K562 (cell line): ENCODE data around the gene ANKRD61. TPM values are rescaled to one million over a fixed set of nuclear protein-coding genes. Genes with fewer than 3 reads are reported as not detected.

Experiments used
- BRCA1 ChIP-seq, 2 experiments: fragments of 450-650 bp in 1 of 2; sonication (generic) in 1 of 2; formaldehyde crosslinking in 1 of 2; IDR thresholded peaks; 2 replicates each; pipeline versions ENCODE4 v1.5.0 to v1.6.1; 2017 to 2020; ENCODE audit warnings: mild to moderate bottlenecking in 1 of 2, missing genetic modification reagents in 1 of 2
- ELF2 ChIP-seq: fragments of 250-450 bp; sonication (Bioruptor Pico); IDR thresholded peaks from 2 replicates; pipeline ENCODE4 v1.5.0; 2021; ENCODE audit warnings: mild to moderate bottlenecking
- ESRRA ChIP-seq: fragments of 450-650 bp; IDR thresholded peaks from 2 replicates; pipeline ENCODE4 v1.6.1; 2014; ENCODE audit warnings: low read depth, mild to moderate bottlenecking, moderate library complexity, borderline replicate concordance
- HNRNPL ChIP-seq: fragments of 200-400 bp; formaldehyde crosslinking; IDR thresholded peaks from 2 replicates; pipeline ENCODE4 v1.6.1; 2017; ENCODE audit warnings: low read depth, mild to moderate bottlenecking, low read length
- ILF3 ChIP-seq: fragments of 450-650 bp; IDR thresholded peaks from 2 replicates; pipeline ENCODE4 v1.6.1; 2018; ENCODE audit warnings: antibody characterized with exemption, mild to moderate bottlenecking, moderate library complexity, borderline replicate concordance
- MTF1 ChIP-seq: fragments of 250-450 bp; sonication (Bioruptor Pico); IDR thresholded peaks from 2 replicates; pipeline ENCODE4 v1.9.0; 2021; ENCODE audit warnings: moderate library complexity, mild to moderate bottlenecking, inconsistent platforms, borderline replicate concordance
- NFE2L1 ChIP-seq: fragments of 450-650 bp; IDR thresholded peaks from 2 replicates; pipeline ENCODE4 v1.6.1; 2016; ENCODE audit warnings: missing genetic modification characterization, low read depth, mild to moderate bottlenecking, missing compliant biosample characterization, moderate library complexity, borderline replicate concordance
- PHF21A ChIP-seq: fragments of 450-650 bp; IDR thresholded peaks from 2 replicates; pipeline ENCODE4 v1.6.1; 2017; ENCODE audit warnings: low read depth, borderline replicate concordance
- POLR2B ChIP-seq: fragments of 450-650 bp; IDR thresholded peaks from 2 replicates; pipeline ENCODE4 v1.6.1; 2018; ENCODE audit warnings: low read depth; ENCODE audit not compliant: partially characterized antibody
- RBM14 ChIP-seq: fragments of 200-400 bp; formaldehyde crosslinking; IDR thresholded peaks from 2 replicates; pipeline ENCODE4 v1.6.1; 2018; ENCODE audit warnings: low read depth, mild to moderate bottlenecking, low read length, moderate library complexity, borderline replicate concordance; ENCODE audit not compliant: insufficient read depth
- RBM25 ChIP-seq: fragments of 200-400 bp; formaldehyde crosslinking; IDR thresholded peaks from 2 replicates; pipeline ENCODE4 v1.6.1; 2018; ENCODE audit warnings: low read length, low read depth, moderate library complexity; ENCODE audit not compliant: severe bottlenecking
- SETDB1 ChIP-seq: IDR thresholded peaks from one replicate; pipeline ENCODE4 v1.6.1; 2012; ENCODE audit warnings: low read length, control low read depth, inconsistent platforms
- SMAD4 ChIP-seq: fragments of 250-450 bp; sonication (Bioruptor Pico); conservative IDR thresholded peaks from 2 replicates; pipeline ENCODE4 v1.8.0; 2021; ENCODE audit warnings: inconsistent platforms, mild to moderate bottlenecking, moderate library complexity
- SP1 ChIP-seq: sonication (generic); formaldehyde crosslinking; IDR thresholded peaks from 2 replicates; pipeline ENCODE4 v1.8.1; 2022; ENCODE audit warnings: mild to moderate bottlenecking, missing genetic modification reagents
- SP2 ChIP-seq: IDR thresholded peaks from 2 replicates; pipeline ENCODE4 v1.6.1; 2011; ENCODE audit warnings: mild to moderate bottlenecking, low read depth, low read length, moderate library complexity; ENCODE audit not compliant: poor library complexity, severe bottlenecking; ENCODE audit errors: extremely low read depth
- TGIF2 ChIP-seq: sonication (generic); formaldehyde crosslinking; IDR thresholded peaks from 2 replicates; pipeline ENCODE4 v1.8.1; 2022; ENCODE audit warnings: mild to moderate bottlenecking, missing genetic modification reagents, moderate library complexity
- ZNF239 ChIP-seq: fragments of 250-450 bp; sonication (Bioruptor Pico); IDR thresholded peaks from 2 replicates; pipeline ENCODE4 v1.4.0; 2020; ENCODE audit warnings: mild to moderate bottlenecking
- ZNF584 ChIP-seq: fragments of 200-800 bp; sonication (Bioruptor generic); IDR thresholded peaks from 2 replicates; pipeline ENCODE4 v1.6.1; 2016; ENCODE audit warnings: low read depth, mild to moderate bottlenecking, missing genetic modification characterization, missing compliant biosample characterization
- polyA plus RNA-seq, 8 experiments: library from polyadenylated mRNA; depleted of rRNA in 4 of 8; stranded (reverse) in 5 of 8; unstranded in 3 of 8; fragments of >200 nt; fragmentation: Nextera tagmentation in 2 of 8; fragmentation: Illumina TruSeq in 1 of 8; extraction: Ambion mirVana in 2 of 8; extraction: Trizol in 1 of 8; gene quantifications; 2 replicates each; pipeline versions ENCODE4 v1.2.1 to v1.2.3, GENCODE V29; 2011 to 2014; ENCODE audit warnings: inconsistent platforms in 1 of 8, missing spikeins in 1 of 8
- total RNA-seq, 7 experiments: library from RNA; depleted of rRNA in 6 of 7; stranded (reverse); fragments of >200 nt in 6 of 7; fragmentation: Illumina TruSeq in 2 of 7; extraction: Trizol in 2 of 7; gene quantifications; 2 replicates each; pipeline versions ENCODE4 v1.2.1 to v1.2.3, GENCODE V29; 2011 to 2021; ENCODE audit warnings: low replicate concordance in 1 of 7
- TF ChIP-seq, protein P1 (sequence below): sonication (generic); formaldehyde crosslinking; IDR thresholded peaks from 2 replicates; pipeline ENCODE4 v1.8.0; 2022; ENCODE audit warnings: mild to moderate bottlenecking, low read depth, missing genetic modification reagents
- TF ChIP-seq, protein P2 (sequence below): fragments of 250-450 bp; sonication (Bioruptor Pico); IDR thresholded peaks from 2 replicates; pipeline ENCODE4 v1.4.0; 2020; ENCODE audit warnings: mild to moderate bottlenecking, moderate library complexity, borderline replicate concordance

ANKRD61 gene
- total and polyA plus RNA-seq, 9 of the 15 experiments (the other 6 are each of a cell fraction or from before 2014, with no cell fraction given), result 0.08 to 0.11 (median 0.09) TPM; not detected in 5

DNA sequence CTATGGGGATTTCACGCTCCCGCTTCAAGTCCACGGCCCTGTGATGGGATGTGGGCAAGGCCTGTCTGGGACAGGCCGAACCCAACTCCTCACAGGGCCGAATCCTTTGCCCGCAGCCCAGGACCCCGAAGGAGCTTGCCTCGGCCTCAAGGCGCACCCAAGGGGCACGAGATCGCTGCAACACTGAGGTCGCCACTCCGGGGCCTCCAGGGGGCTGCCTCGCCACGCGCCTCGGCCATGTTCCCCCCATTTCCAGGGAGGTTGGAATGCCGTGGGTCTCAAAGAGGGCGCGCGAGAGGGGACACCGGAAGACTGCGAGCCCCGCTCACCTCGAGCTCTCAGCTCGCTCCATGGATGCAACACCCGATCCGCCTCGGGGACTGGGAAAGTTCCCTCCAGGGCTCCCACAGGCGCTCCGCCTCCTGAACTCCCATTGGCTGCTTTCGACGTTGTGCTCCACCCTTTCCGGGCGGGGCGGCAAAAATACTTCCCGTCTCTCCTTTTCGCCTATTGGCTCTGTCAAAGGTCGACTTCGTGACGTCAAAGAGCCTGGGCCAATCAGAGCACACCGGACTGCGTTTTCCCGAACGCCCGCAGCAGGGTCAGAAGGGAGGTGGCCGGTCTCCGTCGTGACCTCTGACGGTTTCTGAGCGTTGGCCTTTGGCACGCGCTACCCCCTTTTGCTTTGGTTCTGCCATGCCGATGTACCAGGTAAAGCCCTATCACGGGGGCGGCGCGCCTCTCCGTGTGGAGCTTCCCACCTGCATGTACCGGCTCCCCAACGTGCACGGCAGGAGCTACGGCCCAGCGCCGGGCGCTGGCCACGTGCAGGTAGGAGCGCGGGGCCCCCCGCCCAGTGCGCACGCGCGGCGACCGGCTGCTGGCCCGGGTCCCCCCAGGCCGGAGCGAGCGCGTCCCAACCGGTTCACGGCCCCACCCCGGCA, 22.2 kb upstream of the ANKRD61 start, which contains the start of the genes AIMP2 and PMS2 (continued):
- TF ChIP-seq RBM25 (peak; percentile 85), HNRNPL (0 out of 2 replicates have a peak, but pooled peaks have one; percentile 47), TGIF2 (CRISPR knock-in tag) (peak; percentile 66), SETDB1 (no peak), PHF21A (0 out of 2 replicates have a peak, but pooled peaks have one; percentile 48), NFE2L1 (tag) (no peak), SP2 (peak; percentile 42), SP1 (CRISPR knock-in tag) (peak; percentile 90), MTF1 (CRISPR knock-in tag) (peak; percentile 78; the same call in 1 of the 2 replicates), ZNF584 (CRISPR knock-in tag) (no peak), SMAD4 (CRISPR knock-in tag) (peak; percentile 85), POLR2B (peak; percentile 90), ELF2 (CRISPR knock-in tag) (no peak; the same call in 1 of the 2 replicates), ZNF239 (CRISPR knock-in tag) (peak; percentile 38; the same call in 1 of the 2 replicates), BRCA1 (IDR thresholded peaks at IDR 0.05) (no peak), BRCA1 (CRISPR knock-in tag; IDR thresholded peaks at IDR 0.05) (peak; percentile 83; the same call in 1 of the 2 replicates), ESRRA (peak; percentile 97), RBM14 (0 out of 2 replicates have a peak, but pooled peaks have one; percentile 34), ILF3 (no peak; the same call in 1 of the 2 replicates)
- TF ChIP-seq, protein P1, sequence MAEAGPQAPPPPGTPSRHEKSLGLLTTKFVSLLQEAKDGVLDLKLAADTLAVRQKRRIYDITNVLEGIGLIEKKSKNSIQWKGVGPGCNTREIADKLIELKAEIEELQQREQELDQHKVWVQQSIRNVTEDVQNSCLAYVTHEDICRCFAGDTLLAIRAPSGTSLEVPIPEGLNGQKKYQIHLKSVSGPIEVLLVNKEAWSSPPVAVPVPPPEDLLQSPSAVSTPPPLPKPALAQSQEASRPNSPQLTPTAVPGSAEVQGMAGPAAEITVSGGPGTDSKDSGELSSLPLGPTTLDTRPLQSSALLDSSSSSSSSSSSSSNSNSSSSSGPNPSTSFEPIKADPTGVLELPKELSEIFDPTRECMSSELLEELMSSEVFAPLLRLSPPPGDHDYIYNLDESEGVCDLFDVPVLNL (CRISPR knock-in tag), result peak; percentile 65; the same call in 1 of the 2 replicates
- TF ChIP-seq, protein P2, sequence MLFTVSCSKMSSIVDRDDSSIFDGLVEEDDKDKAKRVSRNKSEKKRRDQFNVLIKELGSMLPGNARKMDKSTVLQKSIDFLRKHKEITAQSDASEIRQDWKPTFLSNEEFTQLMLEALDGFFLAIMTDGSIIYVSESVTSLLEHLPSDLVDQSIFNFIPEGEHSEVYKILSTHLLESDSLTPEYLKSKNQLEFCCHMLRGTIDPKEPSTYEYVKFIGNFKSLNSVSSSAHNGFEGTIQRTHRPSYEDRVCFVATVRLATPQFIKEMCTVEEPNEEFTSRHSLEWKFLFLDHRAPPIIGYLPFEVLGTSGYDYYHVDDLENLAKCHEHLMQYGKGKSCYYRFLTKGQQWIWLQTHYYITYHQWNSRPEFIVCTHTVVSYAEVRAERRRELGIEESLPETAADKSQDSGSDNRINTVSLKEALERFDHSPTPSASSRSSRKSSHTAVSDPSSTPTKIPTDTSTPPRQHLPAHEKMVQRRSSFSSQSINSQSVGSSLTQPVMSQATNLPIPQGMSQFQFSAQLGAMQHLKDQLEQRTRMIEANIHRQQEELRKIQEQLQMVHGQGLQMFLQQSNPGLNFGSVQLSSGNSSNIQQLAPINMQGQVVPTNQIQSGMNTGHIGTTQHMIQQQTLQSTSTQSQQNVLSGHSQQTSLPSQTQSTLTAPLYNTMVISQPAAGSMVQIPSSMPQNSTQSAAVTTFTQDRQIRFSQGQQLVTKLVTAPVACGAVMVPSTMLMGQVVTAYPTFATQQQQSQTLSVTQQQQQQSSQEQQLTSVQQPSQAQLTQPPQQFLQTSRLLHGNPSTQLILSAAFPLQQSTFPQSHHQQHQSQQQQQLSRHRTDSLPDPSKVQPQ, result peak; percentile 83; the same call in 1 of the 2 replicates
